Activated CD4-positive, alpha-beta T cell treated with anti-CD3 and anti-CD28 coated beads, Interleukin-2, Interleukin-4, amounts not matched to agents 100 ng/mL and 50 ng/mL, durations not matched to agents 16 hours and 8 hours (primary cell): Measurements from ENCODE around the gene NCAN.

Experiments
- DNase-seq: peaks from one replicate; pipeline ENCODE4 v3.0.0-alpha.2; 2020; ENCODE audit warnings: low spot score

NCAN gene

GRCh38 chr19:19294914-19295313, 83.2 kb downstream of the NCAN start:
- DNase-seq, result no peak

GRCh38 chr19:19296953-19297689, 85.4 kb downstream of the NCAN start:
- DNase-seq, result no peak

- DNase-seq, result no peak
These were observed 86.0 kb downstream of the NCAN start for GRCh38 chr19:19297759-19298158.

GRCh38 chr19:19300613-19301012, 88.9 kb downstream of the NCAN start:
- DNase-seq, result no peak
